Endometrial microvascular endothelial cells (primary cell): ENCODE measurements around the gene RPAP2. TPM values are rescaled to one million over a fixed set of nuclear protein-coding genes. Genes with fewer than 3 reads are reported as not detected.
"Not testable (repeated sequence)": the region's sequence is repeated elsewhere in the genome, so short reads cannot be mapped to it uniquely, and the experiment has no call there.

Experiments
- in situ Hi-C: cut with HindIII; loops from 2 replicates; pipeline ENCODE4 v1.10.0; 2017; ENCODE audit warnings: low sequenced_read_pairs, low pct_unique_long_range_greater_than_20kb; ENCODE audit errors: inconsistent ontology term
- total RNA-seq: library from RNA; depleted of rRNA; stranded (reverse); fragments of >200 nt; gene quantifications from one replicate; pipeline ENCODE4 v1.2.3, GENCODE V29; 2015; ENCODE audit errors: inconsistent ontology term

RPAP2 gene
- total RNA-seq, 1 donor from 2014 or later, result 11.6 TPM

DNA sequence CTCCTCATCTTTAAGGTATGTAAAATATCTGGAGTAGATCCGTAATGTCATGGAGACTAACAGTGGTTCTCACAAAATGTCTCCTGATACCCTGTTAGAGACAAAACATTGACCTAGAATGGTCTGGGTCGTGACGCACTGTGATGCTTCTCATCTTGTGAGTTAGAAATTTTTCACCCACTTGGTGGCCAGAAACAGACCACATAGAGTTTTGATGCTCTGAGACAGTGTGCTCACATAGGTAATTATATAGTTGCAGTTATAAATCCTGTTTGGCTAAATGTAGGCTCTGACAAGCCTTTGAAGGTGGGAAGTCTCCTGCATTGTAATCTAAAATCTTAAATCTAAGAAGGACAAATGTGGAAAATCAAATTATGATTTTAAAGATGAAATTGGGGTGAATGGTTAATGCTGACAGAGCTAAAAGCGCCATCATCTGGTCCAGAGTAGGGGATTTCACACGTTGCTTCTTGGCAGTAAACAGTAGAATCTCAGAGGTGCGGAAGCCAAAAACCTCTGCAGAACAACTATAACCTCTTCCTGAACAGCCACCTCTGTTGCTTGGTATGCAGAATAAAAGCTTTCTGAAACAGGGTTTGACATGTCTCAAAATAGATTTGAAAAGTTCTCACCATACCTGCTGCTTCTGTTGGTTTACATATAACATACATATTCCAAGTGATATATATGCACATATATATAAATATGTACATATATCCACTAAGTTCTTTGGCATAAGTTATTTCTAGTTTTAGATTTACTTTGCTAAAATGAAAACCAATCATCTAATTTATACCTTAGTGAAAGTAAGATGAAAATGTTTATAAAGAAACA, 17.1 kb downstream of the RPAP2 start:
- in situ Hi-C loops, result no loop called here

DNA sequence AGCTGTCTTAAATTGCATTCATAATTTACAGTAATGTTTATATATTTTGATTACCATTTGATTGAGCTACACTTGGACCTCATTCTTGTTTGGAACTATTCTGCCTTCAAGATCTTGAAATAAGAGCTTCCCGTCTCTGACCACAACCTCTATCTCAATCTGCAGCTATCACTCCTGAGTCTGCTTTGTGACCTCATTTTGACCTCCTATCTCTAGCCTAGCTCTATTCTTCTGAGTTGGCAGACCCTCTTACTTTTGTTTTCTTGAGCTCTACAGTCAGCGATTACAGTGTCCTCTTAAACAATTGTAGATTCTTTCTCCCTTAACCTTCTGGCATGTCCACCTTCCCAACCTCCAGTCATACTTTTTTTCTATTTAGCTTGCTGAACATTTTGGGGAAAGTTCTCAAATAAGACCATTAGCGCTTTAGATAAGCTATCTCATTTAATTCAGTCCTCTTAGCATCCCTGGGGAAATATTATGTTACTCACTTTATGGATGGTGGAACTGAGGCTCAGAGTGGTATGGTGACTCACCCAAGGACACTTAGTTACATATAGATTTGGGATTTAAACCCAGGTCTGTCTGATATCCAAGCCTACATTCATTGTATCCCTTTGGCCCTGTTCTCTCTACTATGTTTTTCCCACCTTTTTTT, 19.1 kb downstream of the RPAP2 start:
- in situ Hi-C loops, result no loop called here

- in situ Hi-C loops, result no loop called here
These were observed 24.9 kb downstream of the RPAP2 start for GRCh38 chr1:92323473-92324453.

DNA sequence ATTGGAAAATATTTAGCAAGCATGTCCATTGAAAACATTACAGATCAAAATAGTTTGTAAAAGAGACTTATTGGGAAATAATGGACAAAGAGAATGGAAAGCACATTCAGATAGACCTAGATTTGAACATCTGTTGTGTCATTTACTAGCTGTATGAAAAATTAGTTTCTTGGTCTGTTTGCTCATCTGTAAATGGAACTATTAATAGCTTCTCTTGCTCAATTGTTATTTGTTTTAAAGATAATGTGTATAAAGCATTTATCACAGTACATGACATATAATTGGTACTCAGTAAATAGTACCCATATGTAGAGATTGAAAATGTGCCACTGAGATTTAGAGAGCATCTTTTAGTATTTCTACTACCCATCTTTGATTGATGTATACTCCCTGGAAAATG, 25.9 kb downstream of the RPAP2 start:
- in situ Hi-C loops, result no loop called here

- in situ Hi-C loops, result no loop called here
These were observed 27.8 kb downstream of the RPAP2 start for GRCh38 chr1:92326681-92327080.

- in situ Hi-C loops, result no loop called here
These were observed 28.9 kb downstream of the RPAP2 start for GRCh38 chr1:92327794-92328193.

- in situ Hi-C loops, result no loop called here
These were observed 30.7 kb downstream of the RPAP2 start for GRCh38 chr1:92329347-92330129.

- in situ Hi-C loops, result no loop called here
These were observed 34.8 kb downstream of the RPAP2 start for GRCh38 chr1:92333668-92334067.

DNA sequence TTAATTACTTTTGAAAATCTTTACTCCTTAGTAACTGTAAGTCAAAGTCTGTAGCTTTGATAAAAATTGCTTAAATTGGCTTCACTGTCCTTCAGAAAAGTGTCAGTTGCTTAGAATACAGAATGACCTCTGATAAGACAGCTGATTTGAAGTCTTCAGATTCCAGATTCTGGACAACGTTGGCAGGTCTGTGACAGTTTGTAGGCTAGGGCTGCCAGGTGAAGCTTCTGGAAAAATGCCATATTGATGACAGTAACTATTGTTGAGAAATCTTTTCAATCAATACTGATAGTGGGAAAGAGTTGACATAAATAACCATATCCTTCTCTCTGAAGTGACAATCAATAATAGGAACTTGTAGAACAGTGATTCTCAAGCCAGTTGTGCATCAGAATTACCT, 41.3 kb downstream of the RPAP2 start:
- in situ Hi-C loops, result no loop called here

GRCh38 chr1:92342401-92342800, 43.5 kb downstream of the RPAP2 start:
- in situ Hi-C loops, result no loop called here

DNA sequence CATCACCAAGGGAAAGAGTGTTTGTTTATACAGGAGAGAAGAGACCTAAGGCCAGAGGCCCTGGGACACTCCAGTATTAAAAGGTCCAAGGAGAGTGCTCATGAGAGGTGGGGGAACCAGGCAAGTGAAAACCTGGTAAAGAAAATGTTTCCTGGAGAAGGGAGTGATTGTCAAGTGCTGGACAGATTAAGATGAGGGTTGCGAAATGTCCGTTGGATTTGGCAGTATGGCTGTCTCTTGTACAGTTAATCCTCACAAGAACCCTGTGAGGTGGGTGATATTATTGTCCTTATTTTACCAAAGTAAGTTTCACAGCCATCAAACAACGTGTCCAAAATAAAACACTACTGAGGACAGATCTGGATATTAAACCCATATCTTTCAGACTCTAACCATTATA, 44.2 kb downstream of the RPAP2 start:
- in situ Hi-C loops, result no loop called here

GRCh38 chr1:92346866-92347640, 48.2 kb downstream of the RPAP2 start:
- in situ Hi-C loops, result no loop called here

DNA sequence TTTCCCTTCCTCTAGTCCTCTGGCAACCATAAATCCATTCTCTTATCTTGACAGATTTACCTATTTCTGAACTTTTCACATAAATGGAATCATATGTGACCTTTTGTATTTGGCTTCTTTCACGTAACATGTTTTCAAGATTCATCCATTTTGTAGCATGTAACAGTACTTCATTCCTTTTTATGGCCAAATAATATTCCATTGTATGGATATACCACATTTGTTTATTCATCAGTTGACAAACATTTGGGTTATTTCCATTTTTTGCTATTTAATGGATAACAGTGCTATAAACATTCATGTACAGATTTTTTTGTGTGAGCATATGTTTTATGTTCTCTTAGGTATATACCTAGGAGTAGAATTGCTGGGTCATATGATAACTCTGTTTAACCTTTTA, 54.0 kb downstream of the RPAP2 start:
- in situ Hi-C loops, result no loop called here

- in situ Hi-C loops, result no loop called here
These were observed 55.4 kb downstream of the RPAP2 start for GRCh38 chr1:92354259-92354658.

GRCh38 chr1:92356956-92357355, 58.1 kb downstream of the RPAP2 start:
- in situ Hi-C loops, result no loop called here

DNA sequence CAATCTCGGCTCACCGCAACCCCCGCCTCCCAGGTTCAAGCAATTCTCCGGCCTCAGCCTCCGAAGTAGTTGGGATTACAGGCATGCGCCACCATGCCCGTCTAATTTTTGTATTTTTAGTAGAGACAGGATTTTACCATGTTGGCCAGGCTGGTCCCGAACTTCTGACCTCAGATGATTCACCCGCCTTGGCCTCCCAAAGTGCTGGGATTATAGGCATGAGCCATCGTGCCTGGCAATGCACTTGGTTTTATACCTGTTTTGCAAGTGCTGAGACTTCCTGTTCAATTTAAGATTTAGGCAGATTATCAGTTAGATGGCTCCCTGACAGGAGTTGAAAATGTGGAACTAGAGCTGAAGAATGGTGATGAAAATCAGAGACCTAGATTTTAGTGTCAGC, 60.5 kb downstream of the RPAP2 start:
- in situ Hi-C loops, result not testable (repeated sequence)

DNA sequence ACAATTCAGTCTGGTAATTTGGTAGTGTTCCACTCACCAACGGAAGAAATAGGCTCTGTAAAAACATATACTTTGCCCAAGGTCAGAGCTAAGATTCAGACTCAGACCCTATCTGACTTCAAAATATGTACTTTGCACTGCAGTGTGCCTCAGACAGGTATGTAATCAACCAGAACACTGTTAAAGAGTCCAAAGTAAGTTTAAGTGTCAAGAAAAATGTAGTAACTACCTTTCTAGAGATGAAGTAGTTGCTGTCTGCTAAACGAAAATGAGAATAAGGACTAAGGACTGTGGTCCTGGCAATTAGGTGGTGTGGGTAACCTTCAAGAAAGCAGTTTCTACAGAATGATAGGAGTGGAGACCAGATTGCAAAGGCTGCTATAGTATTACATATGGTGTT, 61.1 kb downstream of the RPAP2 start:
- in situ Hi-C loops, result no loop called here

DNA sequence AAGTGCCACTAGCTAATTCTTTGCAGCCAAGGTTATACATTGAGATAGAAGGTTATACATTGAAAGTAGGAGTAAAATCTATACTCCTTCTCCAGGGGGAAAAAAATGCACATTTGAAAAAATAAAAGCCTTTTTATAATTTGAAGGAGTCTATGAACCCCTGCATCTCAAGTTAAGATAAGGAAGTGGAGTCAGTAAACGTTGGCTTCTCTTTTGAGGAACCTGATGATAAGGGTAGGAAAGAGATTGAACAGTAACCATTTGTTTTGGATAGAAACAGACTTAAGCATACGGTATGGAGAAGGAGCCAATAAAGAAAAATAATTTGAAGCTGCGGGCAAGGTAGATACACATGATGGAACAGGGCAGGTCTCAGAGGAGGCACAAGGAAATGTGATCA, 64.1 kb downstream of the RPAP2 start:
- in situ Hi-C loops, result no loop called here
